Adipocyte (in vitro differentiated cells): ENCODE data around the gene CCER1.

ENCODE experiments used
- DNase-seq: peaks from one replicate; pipeline ENCODE4 v3.0.0-alpha.2; 2015; ENCODE audit warnings: low read depth
- H3K27me3 ChIP-seq: replicated peaks from 2 replicates; pipeline ENCODE4 v1.7.0; 2013; ENCODE audit warnings: mild to moderate bottlenecking, low read length, moderate library complexity; ENCODE audit not compliant: control insufficient read depth, insufficient read depth
- H3K36me3 ChIP-seq: 2 replicates; pipeline ENCODE4 v1.7.0; 2013; ENCODE audit warnings: low read length, mild to moderate bottlenecking, moderate library complexity; ENCODE audit not compliant: control insufficient read depth, insufficient read depth, severe bottlenecking
- H3K4me1 ChIP-seq: 2 replicates; pipeline ENCODE4 v1.7.0; 2013; ENCODE audit warnings: mild to moderate bottlenecking, low read length, moderate library complexity; ENCODE audit not compliant: control insufficient read depth, insufficient read depth
- H3K4me3 ChIP-seq: 2 replicates; pipeline ENCODE4 v1.7.0; 2013; ENCODE audit warnings: mild to moderate bottlenecking, low read length, moderate library complexity
- H3K9ac ChIP-seq: 2 replicates; pipeline ENCODE4 v1.7.0; 2013; ENCODE audit warnings: mild to moderate bottlenecking, low read length, moderate library complexity
- H3K9me3 ChIP-seq: 2 replicates; pipeline ENCODE4 v1.7.0; 2013; ENCODE audit warnings: mild to moderate bottlenecking, low read length, moderate library complexity; ENCODE audit not compliant: control insufficient read depth

The CCER1 gene

GRCh38 chr12:90969346-90969745 is 14.4 kb upstream of the CCER1 start:
- Histone ChIP-seq H3K4me1 (peaks cover 6% of the 10 kb centered on the region), H3K36me3 (no peaks in the 10 kb centered on the region), H3K27me3 (no peaks in the 10 kb centered on the region), H3K4me3 (no peak overlapping the region), H3K9ac (no peak overlapping the region), H3K9me3 (no peaks in the 10 kb centered on the region)
- DNase-seq: peak; percentile 37

- H3K4me3 ChIP-seq: no peak overlapping the region
- no peaks in the 10 kb centered on the region for H3K36me3 ChIP-seq
- H3K9me3 ChIP-seq: no peaks in the 10 kb centered on the region
- H3K4me1 ChIP-seq: no peaks in the 10 kb centered on the region
- no peaks in the 10 kb centered on the region for H3K27me3 ChIP-seq
- no peak for DNase-seq
- no peak overlapping the region for H3K9ac ChIP-seq
Measured at GRCh38 chr12:90965204-90965603, 10.2 kb upstream of the CCER1 start.

- no peak for DNase-seq
- Histone ChIP-seq H3K27me3 (no peaks in the 10 kb centered on the region), H3K9me3 (no peaks in the 10 kb centered on the region), H3K4me1 (no peaks in the 10 kb centered on the region), H3K4me3 (no peak overlapping the region), H3K36me3 (no peaks in the 10 kb centered on the region), H3K9ac (no peak overlapping the region)
Measured at GRCh38 chr12:90964616-90965015, 9.6 kb upstream of the CCER1 start.

GRCh38 chr12:90963946-90964345 is 9.0 kb upstream of the CCER1 start:
- Histone ChIP-seq H3K4me1 (no peaks in the 10 kb centered on the region), H3K4me3 (no peak overlapping the region), H3K9ac (no peak overlapping the region), H3K36me3 (no peaks in the 10 kb centered on the region), H3K9me3 (no peaks in the 10 kb centered on the region), H3K27me3 (no peaks in the 10 kb centered on the region)
- DNase-seq: no peak

- DNase-seq: no peak
- Histone ChIP-seq H3K27me3 (no peaks in the 10 kb centered on the region), H3K4me1 (no peaks in the 10 kb centered on the region), H3K4me3 (no peak overlapping the region), H3K9ac (no peak overlapping the region), H3K9me3 (no peaks in the 10 kb centered on the region), H3K36me3 (no peaks in the 10 kb centered on the region)
Measured at GRCh38 chr12:90961154-90961553, 6.2 kb upstream of the CCER1 start.

GRCh38 chr12:90959538-90960139 is 4.7 kb upstream of the CCER1 start:
- Histone ChIP-seq H3K36me3 (no peaks in the 10 kb centered on the region), H3K9ac (no peak overlapping the region), H3K27me3 (no peaks in the 10 kb centered on the region), H3K4me3 (no peak overlapping the region), H3K4me1 (no peaks in the 10 kb centered on the region), H3K9me3 (no peaks in the 10 kb centered on the region)
- DNase-seq: peak; percentile 84

GRCh38 chr12:90959032-90959431 is 4.1 kb upstream of the CCER1 start:
- Histone ChIP-seq H3K9me3 (no peaks in the 10 kb centered on the region), H3K27me3 (no peaks in the 10 kb centered on the region), H3K36me3 (no peaks in the 10 kb centered on the region), H3K9ac (no peak overlapping the region), H3K4me1 (no peaks in the 10 kb centered on the region), H3K4me3 (no peak overlapping the region)
- DNase-seq: peak; percentile 68

- DNase-seq: no peak
- Histone ChIP-seq H3K4me1 (no peaks in the 10 kb centered on the region), H3K4me3 (no peak overlapping the region), H3K9me3 (no peaks in the 10 kb centered on the region), H3K36me3 (no peaks in the 10 kb centered on the region), H3K9ac (no peak overlapping the region), H3K27me3 (no peaks in the 10 kb centered on the region)
Measured at GRCh38 chr12:90958347-90958746, 3.4 kb upstream of the CCER1 start.

- H3K9me3 ChIP-seq: no peaks in the 10 kb centered on the region
- no peak overlapping the region for H3K9ac ChIP-seq
- H3K4me1 ChIP-seq: no peaks in the 10 kb centered on the region
- no peaks in the 10 kb centered on the region for H3K36me3 ChIP-seq
- no peak overlapping the region for H3K4me3 ChIP-seq
- no peak for DNase-seq
- H3K27me3 ChIP-seq: no peaks in the 10 kb centered on the region
Measured at GRCh38 chr12:90954428-90954827, 548 bp downstream of the CCER1 start.

GRCh38 chr12:90953956-90954421 is 987 bp downstream of the CCER1 start:
- Histone ChIP-seq H3K27me3 (no peaks in the 10 kb centered on the region), H3K9me3 (no peaks in the 10 kb centered on the region), H3K9ac (no peak overlapping the region), H3K4me3 (no peak overlapping the region), H3K36me3 (no peaks in the 10 kb centered on the region), H3K4me1 (no peaks in the 10 kb centered on the region)
- DNase-seq: no peak

GRCh38 chr12:90951432-90952105 is 3.4 kb downstream of the CCER1 start:
- Histone ChIP-seq H3K9me3 (no peaks in the 10 kb centered on the region), H3K27me3 (no peaks in the 10 kb centered on the region), H3K36me3 (no peaks in the 10 kb centered on the region), H3K4me1 (no peaks in the 10 kb centered on the region), H3K4me3 (no peak overlapping the region), H3K9ac (no peak overlapping the region)
- DNase-seq: no peak

GRCh38 chr12:90947869-90948268 is 7.1 kb downstream of the CCER1 start:
- DNase-seq: no peak
- Histone ChIP-seq H3K9ac (no peak overlapping the region), H3K36me3 (no peaks in the 10 kb centered on the region), H3K27me3 (no peaks in the 10 kb centered on the region), H3K9me3 (no peaks in the 10 kb centered on the region), H3K4me1 (peaks cover 4% of the 10 kb centered on the region), H3K4me3 (no peak overlapping the region)
